T-helper 1 cell (primary cell): ENCODE data around the gene CASP14.
"Not testable (repeated sequence)": the region's sequence is repeated elsewhere in the genome, so short reads cannot be mapped to it uniquely, and the experiment has no call there.

ENCODE experiments used
- DNase-seq, 5 donors: peaks; one replicate each; pipeline ENCODE4 v3.0.0-alpha.2; 2012 to 2020
- total RNA-seq, 4 donors: gene quantifications; one replicate each; lab custom pipeline; 2026; lab: John Stamatoyannopoulos, UW

CASP14 gene
- total RNA-seq = 0 reads per million in 4 donors

- DNase-seq = no peak
Observed at GRCh38 chr19:15048885-15049541, at the start of gene CASP14. Gene CASP14 (plus strand): TSS chr19:15049480. CDS start chr19:15052252, 2,772 bp downstream.

GRCh38 chr19:15008308-15008707 is 41.0 kb upstream of the CASP14 start:
- DNase-seq = no peak

- no peak for DNase-seq
Observed at GRCh38 chr19:15010501-15011300, 38.6 kb upstream of the CASP14 start.

GRCh38 chr19:15014579-15014978 is 34.7 kb upstream of the CASP14 start:
- DNase-seq = no peak

GRCh38 chr19:15015946-15016542 is 33.2 kb upstream of the CASP14 start:
- DNase-seq = no peak

GRCh38 chr19:15018836-15019235 is 30.4 kb upstream of the CASP14 start:
- not testable (repeated sequence) for DNase-seq

- no peak for DNase-seq
Observed at GRCh38 chr19:15021286-15022007, 27.8 kb upstream of the CASP14 start.

GRCh38 chr19:15022752-15023151 is 26.5 kb upstream of the CASP14 start:
- DNase-seq = no peak

GRCh38 chr19:15025217-15025616 is 24.1 kb upstream of the CASP14 start:
- no peak for DNase-seq

- no peak for DNase-seq
Observed at GRCh38 chr19:15028490-15028889, 20.8 kb upstream of the CASP14 start.

GRCh38 chr19:15031675-15032074 is 17.6 kb upstream of the CASP14 start:
- no peak for DNase-seq

GRCh38 chr19:15035795-15036311 is 13.4 kb upstream of the CASP14 start:
- DNase-seq = no peak

- DNase-seq = no peak
Observed at GRCh38 chr19:15037586-15037985, 11.7 kb upstream of the CASP14 start.

- DNase-seq = no peak
Observed at GRCh38 chr19:15038294-15038693, 11.0 kb upstream of the CASP14 start.

GRCh38 chr19:15042003-15042402 is 7.3 kb upstream of the CASP14 start:
- no peak for DNase-seq

- no peak for DNase-seq
Observed at GRCh38 chr19:15042826-15043225, 6.5 kb upstream of the CASP14 start.

- DNase-seq = no peak
Observed at GRCh38 chr19:15045506-15045905, 3.8 kb upstream of the CASP14 start.

GRCh38 chr19:15047680-15048079 is 1.6 kb upstream of the CASP14 start:
- no peak for DNase-seq

GRCh38 chr19:15048128-15048527 is 1.2 kb upstream of the CASP14 start:
- no peak for DNase-seq

- no peak for DNase-seq
Observed at GRCh38 chr19:15050639-15051038, 1.4 kb downstream of the CASP14 start.

GRCh38 chr19:15062036-15062435 is 12.8 kb downstream of the CASP14 start:
- no peak for DNase-seq

GRCh38 chr19:15070386-15070785 is 21.1 kb downstream of the CASP14 start:
- not testable (repeated sequence) for DNase-seq
